Fibroblast of skin of left quadriceps (primary cell): Measurements from ENCODE around the gene KIF9.
A peak's percentile ranks its signal among the peaks of the same experiment; 100 is the strongest.
"Not testable (repeated sequence)": the region's sequence is repeated elsewhere in the genome, so short reads cannot be mapped to it uniquely, and the experiment has no call there.

Source experiments
- DNase-seq, 2 experiments: peaks; one replicate each; pipeline ENCODE4 v3.0.0-alpha.2; 2013; ENCODE audit warnings: low read depth in 2 of 2

Gene KIF9

GRCh38 chr3:47295322-47295721 is 12.7 kb upstream of the KIF9 start:
- no peak for DNase-seq

GRCh38 chr3:47294392-47294791 is 11.8 kb upstream of the KIF9 start:
- no peak for DNase-seq

- no peak for DNase-seq
These were observed 11.2 kb upstream of the KIF9 start for GRCh38 chr3:47293822-47294221.

GRCh38 chr3:47291754-47292420 is 9.3 kb upstream of the KIF9 start:
- DNase-seq: not testable (repeated sequence)

GRCh38 chr3:47291158-47291753 is 8.7 kb upstream of the KIF9 start:
- no peak for DNase-seq

GRCh38 chr3:47288966-47289910 is 6.6 kb upstream of the KIF9 start:
- DNase-seq: no peak

- no peak for DNase-seq
These were observed 1.2 kb upstream of the KIF9 start for GRCh38 chr3:47283591-47284364.

- DNase-seq: no peak
These were observed 566 bp upstream of the KIF9 start for GRCh38 chr3:47283193-47283537.

GRCh38 chr3:47280519-47280918 is 2.1 kb downstream of the KIF9 start:
- DNase-seq: no peak

- no peak for DNase-seq
These were observed 6.0 kb downstream of the KIF9 start for GRCh38 chr3:47276558-47276957.

- DNase-seq: no peak
These were observed 7.9 kb downstream of the KIF9 start for GRCh38 chr3:47274652-47275051.

GRCh38 chr3:47273564-47273963 is 9.0 kb downstream of the KIF9 start:
- no peak for DNase-seq

GRCh38 chr3:47270526-47270925 is 12.1 kb downstream of the KIF9 start:
- DNase-seq: no peak

GRCh38 chr3:47267490-47267824 is 15.1 kb downstream of the KIF9 start:
- DNase-seq: no peak

- DNase-seq: peak; percentile 94
These were observed 15.7 kb downstream of the KIF9 start for GRCh38 chr3:47266709-47267489.

GRCh38 chr3:47265725-47266428 is 16.7 kb downstream of the KIF9 start:
- no peak for DNase-seq

- DNase-seq: no peak
These were observed 17.6 kb downstream of the KIF9 start for GRCh38 chr3:47265008-47265407.

GRCh38 chr3:47261301-47261700 is 21.3 kb downstream of the KIF9 start:
- DNase-seq: no peak

GRCh38 chr3:47260605-47261004 is 22.0 kb downstream of the KIF9 start:
- DNase-seq: no peak

- DNase-seq: no peak
These were observed 23.5 kb downstream of the KIF9 start for GRCh38 chr3:47259114-47259513.

GRCh38 chr3:47256331-47256730 is 26.3 kb downstream of the KIF9 start:
- not testable (repeated sequence) for DNase-seq
